GM12875 (cell line): ENCODE measurements around the gene PADI6.

ENCODE experiments used
- H3K4me3 ChIP-seq: one replicate; pipeline ENCODE4 v1.5.1; 2011; ENCODE audit warnings: low read depth, low read length, control low read depth
- TF ChIP-seq, protein P1 (sequence below): IDR thresholded peaks from 2 replicates; pipeline ENCODE4 v1.5.1; 2011; ENCODE audit warnings: low read depth, mild to moderate bottlenecking, control low read depth, inconsistent platforms, low read length, moderate library complexity, borderline replicate concordance; ENCODE audit not compliant: insufficient read depth

Gene PADI6

DNA sequence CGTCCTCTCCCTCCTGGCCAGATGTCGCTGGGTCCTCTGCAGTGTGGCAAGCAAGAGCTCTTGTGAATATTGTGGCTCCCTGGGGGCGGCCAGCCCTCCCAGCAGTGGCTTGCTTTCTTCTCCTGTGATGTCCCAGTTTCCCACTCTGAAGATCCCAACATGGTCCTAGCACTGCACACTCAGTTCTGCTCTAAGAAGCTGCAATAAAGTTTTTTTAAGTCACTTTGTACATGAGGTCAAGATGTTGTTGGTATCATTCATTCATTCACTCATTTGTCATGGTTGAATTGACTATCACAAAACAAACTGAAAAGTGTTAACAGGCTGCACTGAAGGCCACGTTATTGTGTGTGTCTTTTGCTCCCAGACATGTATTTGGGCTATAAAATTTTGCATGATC is 8.2 kb upstream of the PADI6 start:
- TF ChIP-seq, protein P1, sequence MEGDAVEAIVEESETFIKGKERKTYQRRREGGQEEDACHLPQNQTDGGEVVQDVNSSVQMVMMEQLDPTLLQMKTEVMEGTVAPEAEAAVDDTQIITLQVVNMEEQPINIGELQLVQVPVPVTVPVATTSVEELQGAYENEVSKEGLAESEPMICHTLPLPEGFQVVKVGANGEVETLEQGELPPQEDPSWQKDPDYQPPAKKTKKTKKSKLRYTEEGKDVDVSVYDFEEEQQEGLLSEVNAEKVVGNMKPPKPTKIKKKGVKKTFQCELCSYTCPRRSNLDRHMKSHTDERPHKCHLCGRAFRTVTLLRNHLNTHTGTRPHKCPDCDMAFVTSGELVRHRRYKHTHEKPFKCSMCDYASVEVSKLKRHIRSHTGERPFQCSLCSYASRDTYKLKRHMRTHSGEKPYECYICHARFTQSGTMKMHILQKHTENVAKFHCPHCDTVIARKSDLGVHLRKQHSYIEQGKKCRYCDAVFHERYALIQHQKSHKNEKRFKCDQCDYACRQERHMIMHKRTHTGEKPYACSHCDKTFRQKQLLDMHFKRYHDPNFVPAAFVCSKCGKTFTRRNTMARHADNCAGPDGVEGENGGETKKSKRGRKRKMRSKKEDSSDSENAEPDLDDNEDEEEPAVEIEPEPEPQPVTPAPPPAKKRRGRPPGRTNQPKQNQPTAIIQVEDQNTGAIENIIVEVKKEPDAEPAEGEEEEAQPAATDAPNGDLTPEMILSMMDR: no peak
- no peak overlapping the region for H3K4me3 ChIP-seq

DNA sequence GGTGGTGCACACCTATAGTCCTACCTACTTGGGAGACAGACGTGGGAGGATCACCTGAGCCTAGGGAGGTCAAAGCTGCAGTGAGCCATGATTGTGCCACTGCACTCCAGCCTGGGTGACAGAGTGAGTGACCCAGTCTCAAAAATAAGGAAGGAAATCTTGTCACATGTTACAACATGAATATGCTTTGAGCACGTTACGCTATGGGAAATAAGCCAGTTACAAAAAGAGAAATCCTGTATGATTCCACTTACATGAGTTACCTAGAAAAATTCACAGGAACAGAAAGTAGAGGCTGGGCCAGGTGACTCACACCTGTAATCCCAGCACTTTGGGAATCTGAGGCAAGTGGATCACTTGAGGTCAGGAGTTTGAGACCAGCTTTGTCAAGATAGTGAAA is 6.7 kb upstream of the PADI6 start:
- TF ChIP-seq, protein P1: no peak
- H3K4me3 ChIP-seq: no peak overlapping the region

GRCh38 chr1:17369466-17369865 is 2.5 kb upstream of the PADI6 start:
- TF ChIP-seq, protein P1: no peak
- H3K4me3 ChIP-seq: no peak overlapping the region

DNA sequence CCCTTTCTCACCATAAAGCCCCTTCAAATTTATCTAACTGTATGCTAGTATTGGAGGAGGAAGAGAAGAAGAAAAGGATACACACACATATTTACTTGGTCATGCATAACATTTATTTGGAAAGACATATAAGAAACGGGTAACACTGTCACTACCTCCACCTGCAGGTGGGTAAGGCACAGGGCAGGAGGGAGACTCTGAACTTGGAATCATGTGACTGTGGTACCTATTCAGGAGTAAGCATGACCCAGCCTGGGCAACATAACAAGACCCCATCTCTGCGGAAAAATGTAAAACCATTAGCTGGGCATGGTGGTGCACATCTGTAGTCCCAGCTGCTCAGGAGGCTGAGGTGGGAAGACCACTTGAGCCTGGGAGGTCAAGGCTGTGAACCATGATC is 1.4 kb upstream of the PADI6 start:
- no peak overlapping the region for H3K4me3 ChIP-seq
- TF ChIP-seq, protein P1: peak; percentile 31; the same call in 1 of the 2 replicates

DNA sequence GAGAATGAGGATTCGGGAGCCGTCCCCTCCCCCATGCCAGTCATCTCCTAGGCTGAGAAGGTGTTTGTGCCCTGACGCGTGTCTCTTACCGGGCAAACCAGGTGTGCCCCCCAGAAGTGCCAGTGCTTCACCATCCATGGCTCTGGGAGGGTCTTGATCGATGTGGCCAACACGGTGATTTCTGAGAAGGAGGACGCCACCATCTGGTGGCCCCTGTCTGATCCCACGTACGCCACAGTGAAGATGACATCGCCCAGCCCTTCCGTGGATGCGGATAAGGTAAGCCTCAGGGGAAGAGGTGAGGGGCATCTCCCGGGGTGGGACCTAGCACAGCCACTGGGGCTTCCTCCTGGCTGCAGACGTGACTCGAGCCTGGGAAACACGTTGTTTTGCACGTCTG is 959 bp downstream of the PADI6 start:
- H3K4me3 ChIP-seq: no peak overlapping the region
- TF ChIP-seq, protein P1: no peak

GRCh38 chr1:17375651-17376050 is 3.7 kb downstream of the PADI6 start:
- TF ChIP-seq, protein P1: no peak
- no peak overlapping the region for H3K4me3 ChIP-seq

- H3K4me3 ChIP-seq: no peak overlapping the region
- TF ChIP-seq, protein P1: no peak
Observed at GRCh38 chr1:17377325-17377953, 5.4 kb downstream of the PADI6 start.
